Measurements from ENCODE around the gene SELE.

The SELE gene

GRCh38 chr1:169680377-169681019, 53.4 kb downstream of the SELE start:
- Histone ChIP-seq H3K27ac (replicated peaks) (no peak overlapping the region), H3K27me3 (ENCODE audit: insufficient read depth, poor library complexity, severe bottlenecking) (no peaks in the 10 kb centered on the region), H3K4me3 (replicated peaks; ENCODE audit: insufficient read depth, low read length) (no peak overlapping the region)
- no peak for DNase-seq (ENCODE audit: low read depth in 1 of 2, low spot score in 1 of 2)
- TF ChIP-seq SPI1 (IDR thresholded peaks at IDR 0.05; ENCODE audit: borderline replicate concordance, low read depth), result no peak
- TF ChIP-seq REST (IDR thresholded peaks at IDR 0.05; ENCODE audit: insufficient replicate concordance, low read depth), result no peak
- no peak for TF ChIP-seq POLR2AphosphoS5 (IDR thresholded peaks at IDR 0.05; ENCODE audit: low read depth)
- TF ChIP-seq CTCF (IDR thresholded peaks at IDR 0.05; ENCODE audit: insufficient read depth, low read length), result no peak

- no peak for TF ChIP-seq POLR2AphosphoS5 (IDR thresholded peaks at IDR 0.05; ENCODE audit: low read depth)
- TF ChIP-seq REST (IDR thresholded peaks at IDR 0.05; ENCODE audit: insufficient replicate concordance, low read depth), result no peak
- no peak for TF ChIP-seq SPI1 (IDR thresholded peaks at IDR 0.05; ENCODE audit: borderline replicate concordance, low read depth)
- no peak for TF ChIP-seq GABPA (IDR thresholded peaks at IDR 0.05; ENCODE audit: low read depth)
- TF ChIP-seq CTCF (IDR thresholded peaks at IDR 0.05; ENCODE audit: insufficient read depth, low read length), result no peak
- H3K27me3 ChIP-seq (ENCODE audit: insufficient read depth, poor library complexity, severe bottlenecking), result no peaks in the 10 kb centered on the region
- H3K27ac ChIP-seq (replicated peaks), result no peak overlapping the region
- H3K4me3 ChIP-seq (replicated peaks; ENCODE audit: insufficient read depth, low read length), result no peak overlapping the region
- no peak for DNase-seq (ENCODE audit: low read depth in 1 of 2, low spot score in 1 of 2)
These were observed 54.2 kb downstream of the SELE start for GRCh38 chr1:169679692-169680091.

GRCh38 chr1:169676001-169676400, 57.9 kb downstream of the SELE start:
- Histone ChIP-seq H3K27ac (replicated peaks) (no peak overlapping the region), H3K27me3 (ENCODE audit: insufficient read depth, poor library complexity, severe bottlenecking) (no peaks in the 10 kb centered on the region), H3K4me3 (replicated peaks; ENCODE audit: insufficient read depth, low read length) (no peak overlapping the region)
- no peak for DNase-seq (ENCODE audit: low read depth in 1 of 2, low spot score in 1 of 2)
- TF ChIP-seq CTCF (IDR thresholded peaks at IDR 0.05; ENCODE audit: insufficient read depth, low read length), result no peak
- TF ChIP-seq REST (IDR thresholded peaks at IDR 0.05; ENCODE audit: insufficient replicate concordance, low read depth), result no peak
- TF ChIP-seq POLR2AphosphoS5 (IDR thresholded peaks at IDR 0.05; ENCODE audit: low read depth), result no peak
- TF ChIP-seq GABPA (IDR thresholded peaks at IDR 0.05; ENCODE audit: low read depth), result no peak
- no peak for TF ChIP-seq SPI1 (IDR thresholded peaks at IDR 0.05; ENCODE audit: borderline replicate concordance, low read depth)
